GOT3 (cell line): ENCODE measurements around the gene DUSP22.

Experiments
- DNase-seq: peaks from one replicate; lab custom pipeline; 2025; ENCODE audit warnings: mixed read lengths; lab: John Stamatoyannopoulos, UW

Gene DUSP22

GRCh38 chr6:397056-397455, 104.8 kb downstream of the DUSP22 start:
- DNase-seq = no peak

GRCh38 chr6:397604-398003, 105.3 kb downstream of the DUSP22 start:
- no peak for DNase-seq

- no peak for DNase-seq
These were observed 105.8 kb downstream of the DUSP22 start for GRCh38 chr6:398065-398464.

GRCh38 chr6:398558-399078, 106.3 kb downstream of the DUSP22 start:
- no peak for DNase-seq

GRCh38 chr6:399785-400534, 107.7 kb downstream of the DUSP22 start:
- DNase-seq = no peak

- no peak for DNase-seq
These were observed 108.5 kb downstream of the DUSP22 start for GRCh38 chr6:400815-401214.
